Left forelimb (tissue), 1 donor: Measurements from ENCODE around the gene TMTC3.
"Not testable (repeated sequence)": the region's sequence is repeated elsewhere in the genome, so short reads cannot be mapped to it uniquely, and the experiment has no call there.

Experiments
- DNase-seq: peaks from one replicate; pipeline ENCODE4 v3.0.0-alpha.2; 2018; ENCODE audit warnings: low spot score

The TMTC3 gene

DNA sequence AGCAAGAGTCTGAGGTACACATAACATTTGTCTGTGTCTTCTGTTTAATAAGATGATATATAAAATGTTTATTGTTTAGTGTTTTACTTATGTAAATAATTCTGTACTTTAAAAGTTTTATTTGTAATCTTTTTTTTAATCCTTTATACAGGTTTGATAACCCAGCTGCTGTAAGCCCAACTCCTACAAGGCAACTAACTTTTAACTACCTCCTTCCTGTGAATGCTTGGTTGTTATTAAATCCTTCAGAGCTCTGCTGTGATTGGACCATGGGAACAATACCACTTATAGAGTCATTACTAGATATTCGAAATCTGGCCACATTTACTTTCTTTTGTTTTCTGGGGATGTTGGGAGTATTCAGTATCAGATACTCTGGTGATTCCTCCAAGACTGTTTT lies 24.1 kb downstream of the TMTC3 start:
- DNase-seq = no peak

DNA sequence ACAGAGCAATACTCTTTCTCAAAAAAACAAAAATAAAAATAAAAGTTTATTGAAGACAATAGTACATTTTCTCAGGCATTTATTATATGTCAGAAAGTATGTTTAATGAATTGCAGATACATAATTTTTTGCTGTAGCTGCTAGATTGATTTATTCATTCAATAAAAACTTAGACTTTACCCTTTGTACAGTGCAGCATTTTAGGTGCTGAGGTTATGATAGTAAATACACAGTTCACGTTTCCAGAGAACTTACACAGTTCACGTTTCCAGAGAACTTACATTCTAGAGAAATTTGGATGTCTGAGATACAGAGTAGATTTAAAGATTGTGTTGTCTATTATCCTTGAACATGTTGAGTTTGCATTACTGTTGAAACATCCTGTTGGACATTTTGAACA lies 25.3 kb downstream of the TMTC3 start:
- DNase-seq = no peak

DNA sequence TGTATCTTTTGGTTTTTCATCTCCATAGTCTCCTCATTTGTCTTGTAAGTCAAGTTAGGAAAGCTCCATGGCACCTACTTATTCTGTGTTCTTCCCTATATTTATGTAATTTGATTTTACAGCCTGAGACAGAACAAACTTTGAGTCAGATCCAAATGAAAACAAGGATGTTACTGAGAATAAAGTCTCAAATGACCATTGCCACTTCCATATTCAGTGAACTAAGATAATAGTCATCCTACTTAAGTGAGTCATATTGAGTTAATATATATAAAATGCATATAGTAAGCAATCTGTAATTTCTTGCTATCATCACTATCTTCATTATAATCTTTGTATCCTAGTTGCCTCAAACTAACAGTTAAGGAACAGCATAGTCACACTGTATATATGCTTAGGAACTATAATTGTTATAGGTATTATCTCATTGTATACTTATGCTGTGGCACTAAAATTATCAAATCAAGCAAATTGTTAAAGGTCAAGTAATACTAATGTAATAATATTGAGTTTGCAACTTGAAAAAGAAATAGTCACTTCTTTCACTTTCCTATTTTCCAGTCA lies 30.8 kb downstream of the TMTC3 start:
- no peak for DNase-seq

DNA sequence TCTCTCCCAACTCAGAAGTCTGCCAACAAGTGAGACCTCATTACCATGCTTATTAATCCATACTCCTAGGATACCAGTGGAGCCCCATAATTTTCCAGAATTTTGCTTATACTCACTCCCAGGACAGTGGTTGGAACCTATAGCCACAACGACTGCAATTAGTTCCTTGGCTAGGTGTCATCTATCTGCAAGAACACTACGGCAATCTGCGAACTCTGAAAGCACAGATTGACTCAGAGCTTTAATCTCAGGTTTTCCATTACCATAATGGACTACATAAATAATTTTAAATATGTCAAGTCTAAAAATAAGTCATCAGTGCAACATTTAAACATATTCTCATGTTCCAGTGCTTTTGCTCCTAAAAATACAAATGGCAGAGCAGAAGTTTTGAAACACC lies 33.4 kb downstream of the TMTC3 start:
- no peak for DNase-seq

DNA sequence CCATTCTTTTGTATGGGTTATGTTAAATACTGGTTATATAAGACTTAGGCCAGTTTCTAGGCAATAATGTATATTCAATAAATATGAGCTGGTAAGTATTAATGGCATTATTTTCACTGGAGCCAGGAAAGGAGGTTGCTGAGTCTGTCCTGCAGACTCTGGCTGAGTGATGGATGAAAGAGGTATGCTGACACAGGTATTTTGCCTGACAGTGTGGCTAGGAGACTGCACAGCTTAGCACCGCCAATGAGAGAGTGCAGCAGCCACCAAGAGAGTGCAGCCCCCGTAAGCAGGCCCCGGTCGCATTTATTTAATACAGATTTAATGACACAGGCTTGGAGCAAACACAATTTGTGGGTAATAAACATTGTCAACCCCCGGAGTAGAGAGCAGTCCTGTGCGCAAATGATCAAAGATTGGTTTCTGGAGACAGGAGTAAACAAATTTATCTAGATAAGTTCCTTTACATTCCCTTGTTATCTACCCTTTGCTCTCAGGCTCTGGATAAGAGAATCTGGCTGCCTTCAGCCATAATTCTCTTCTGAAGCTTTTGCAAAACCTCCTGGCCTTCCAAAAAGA lies 37.4 kb downstream of the TMTC3 start:
- no peak for DNase-seq

DNA sequence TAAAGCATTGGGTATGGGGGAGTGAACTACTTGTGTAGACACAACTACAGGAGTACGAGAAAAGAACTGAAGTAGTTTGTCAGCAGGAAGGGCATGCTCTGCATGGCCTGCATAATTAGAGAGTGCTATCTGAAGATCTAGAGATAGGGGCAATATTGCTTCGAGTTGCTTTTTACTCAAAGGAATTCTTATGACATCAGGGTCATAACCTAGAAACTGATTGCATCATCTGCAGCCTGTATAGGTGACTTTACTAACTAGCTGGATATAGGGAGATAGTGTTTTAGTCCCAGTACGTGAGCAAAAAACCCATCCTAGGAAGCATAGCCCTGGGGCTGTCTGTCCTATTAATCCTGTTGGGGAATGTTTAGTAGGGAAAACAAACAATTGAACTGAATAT lies 39.8 kb downstream of the TMTC3 start:
- no peak for DNase-seq

DNA sequence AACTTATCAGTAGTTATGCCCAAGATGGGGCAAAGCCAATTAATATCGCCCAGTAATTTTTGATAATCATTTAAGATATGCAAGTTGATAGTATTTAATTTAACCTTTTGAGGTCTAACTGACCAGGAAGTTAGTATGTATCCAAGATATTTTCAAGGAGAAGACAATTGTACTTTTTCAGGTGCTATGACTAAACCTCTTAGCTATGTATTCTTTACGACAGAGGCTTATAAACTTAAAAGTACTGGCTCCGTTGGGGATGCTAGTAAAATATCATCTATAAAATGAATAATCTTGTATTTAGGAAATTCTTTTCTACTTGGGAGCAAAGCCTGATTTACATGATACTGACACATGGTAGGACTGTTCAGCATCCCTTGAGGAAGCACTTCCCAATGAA lies 40.3 kb downstream of the TMTC3 start:
- no peak for DNase-seq

DNA sequence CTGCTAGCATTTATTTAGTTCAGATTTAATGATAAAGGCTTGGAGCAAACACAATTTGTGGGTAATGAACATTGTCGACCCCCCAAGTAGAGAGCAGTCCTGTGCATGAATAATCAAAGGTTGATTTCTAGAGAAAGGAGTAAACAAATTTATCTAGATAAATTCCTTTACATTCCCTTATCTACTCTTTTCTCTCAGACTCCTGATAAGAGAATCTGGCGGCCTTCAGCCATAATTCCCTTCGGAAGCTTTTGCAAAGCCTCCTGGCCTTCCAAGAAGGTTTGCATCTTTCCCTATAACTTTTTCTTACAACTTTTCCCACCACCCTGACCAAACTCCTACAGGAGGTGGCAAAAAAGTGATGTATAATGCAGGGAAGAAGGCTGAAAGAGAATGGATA lies 42.1 kb downstream of the TMTC3 start:
- DNase-seq = no peak

DNA sequence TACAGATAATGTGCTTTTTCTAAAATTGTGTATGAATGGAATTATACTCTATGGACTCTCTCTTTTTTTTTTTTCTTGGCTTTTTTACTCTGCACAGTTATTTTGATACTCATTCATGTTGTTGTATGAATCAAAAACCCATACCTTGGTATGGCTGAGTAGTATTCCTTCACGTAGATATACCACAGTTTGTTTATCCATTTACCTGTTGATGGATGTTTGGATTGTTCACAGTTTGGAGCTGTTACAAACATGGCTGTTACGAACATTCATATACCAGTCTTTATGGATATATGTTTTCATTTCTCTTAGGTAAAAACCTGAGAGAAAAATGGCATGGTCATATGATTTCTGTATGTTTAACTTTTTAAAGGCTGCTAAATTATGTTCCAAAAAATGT lies 43.2 kb downstream of the TMTC3 start:
- no peak for DNase-seq

DNA sequence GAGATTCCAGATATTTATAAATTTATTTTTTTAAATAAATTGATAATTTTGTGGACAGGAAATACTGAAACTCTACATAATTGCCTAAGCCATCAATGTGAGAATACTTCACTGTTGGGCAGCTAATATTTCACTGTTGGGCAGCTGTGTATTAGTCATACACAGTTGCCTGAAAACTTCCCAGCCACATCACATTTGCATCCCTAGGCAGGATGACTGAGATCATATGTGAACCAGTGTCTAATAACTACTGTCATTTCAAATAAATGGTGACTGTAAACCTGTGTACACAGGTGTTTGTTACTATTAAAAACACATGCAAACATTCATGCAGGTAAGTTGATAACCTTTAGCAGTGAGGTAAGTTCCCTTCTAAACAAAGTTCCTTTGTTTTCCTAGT lies 43.9 kb downstream of the TMTC3 start:
- DNase-seq = no peak

DNA sequence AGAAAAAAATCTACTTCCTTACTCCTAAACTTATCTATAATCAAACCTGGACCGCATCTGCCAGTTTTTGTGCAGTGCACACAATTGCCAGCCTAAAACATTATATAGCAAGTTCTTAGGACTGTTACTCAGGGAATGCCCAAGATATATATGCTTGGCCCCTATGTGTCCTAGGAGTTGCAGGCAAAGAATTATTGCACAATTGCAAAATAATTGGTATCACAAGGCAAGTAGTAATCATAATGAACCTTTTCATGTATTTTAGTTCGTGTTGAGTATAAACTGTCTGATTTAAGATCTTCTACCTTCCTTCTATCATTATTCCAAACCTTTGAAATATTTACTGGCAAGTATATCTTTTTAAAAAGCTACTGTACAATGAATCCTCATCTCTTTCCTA lies 45.5 kb downstream of the TMTC3 start:
- no peak for DNase-seq

DNA sequence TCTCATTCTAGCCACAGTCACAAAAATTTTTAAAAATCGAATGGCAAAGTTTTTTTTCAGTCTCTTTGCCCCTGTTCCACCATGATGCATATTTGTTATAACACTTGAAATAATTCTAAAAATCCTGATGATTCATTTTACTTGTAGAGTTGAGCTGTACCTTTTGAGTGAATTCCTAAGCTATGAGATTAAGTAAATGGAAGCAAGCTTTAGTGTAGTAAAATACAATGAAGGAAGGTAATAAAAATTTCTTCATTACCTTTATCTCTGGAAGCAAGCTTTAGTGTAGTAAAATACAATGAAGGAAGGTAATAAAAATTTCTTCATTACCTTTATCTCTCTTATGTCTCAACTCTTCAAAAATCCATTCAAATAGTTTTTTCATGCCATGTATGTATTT lies 46.1 kb downstream of the TMTC3 start:
- no peak for DNase-seq

DNA sequence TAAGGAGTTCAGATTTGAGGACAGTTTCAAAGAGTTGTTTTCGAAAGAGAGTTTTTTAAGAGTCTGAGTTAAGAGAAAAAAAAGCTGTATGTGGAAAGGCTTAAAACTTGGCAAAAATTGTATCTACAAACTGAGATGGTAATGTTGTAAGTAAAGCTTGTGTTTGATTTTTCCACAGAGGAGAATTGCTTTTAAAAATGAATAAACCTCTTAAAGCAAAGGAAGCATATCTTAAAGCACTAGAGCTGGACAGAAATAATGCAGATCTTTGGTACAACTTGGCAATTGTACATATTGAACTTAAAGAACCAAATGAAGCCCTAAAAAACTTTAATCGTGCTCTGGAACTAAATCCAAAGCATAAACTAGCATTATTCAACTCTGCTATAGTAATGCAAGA lies 50.3 kb downstream of the TMTC3 start:
- no peak for DNase-seq

DNA sequence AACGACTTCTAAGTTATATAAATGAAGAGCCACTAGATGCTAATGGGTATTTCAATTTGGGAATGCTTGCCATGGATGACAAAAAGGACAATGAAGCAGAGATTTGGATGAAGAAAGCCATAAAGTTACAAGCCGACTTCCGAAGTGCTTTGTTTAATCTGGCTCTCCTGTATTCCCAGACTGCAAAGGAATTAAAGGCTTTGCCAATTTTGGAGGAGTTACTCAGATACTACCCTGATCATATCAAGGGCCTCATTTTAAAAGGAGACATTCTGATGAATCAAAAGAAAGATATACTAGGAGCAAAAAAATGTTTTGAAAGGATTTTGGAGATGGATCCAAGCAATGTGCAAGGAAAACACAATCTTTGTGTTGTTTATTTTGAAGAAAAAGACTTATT lies 52.8 kb downstream of the TMTC3 start:
- no peak for DNase-seq

DNA sequence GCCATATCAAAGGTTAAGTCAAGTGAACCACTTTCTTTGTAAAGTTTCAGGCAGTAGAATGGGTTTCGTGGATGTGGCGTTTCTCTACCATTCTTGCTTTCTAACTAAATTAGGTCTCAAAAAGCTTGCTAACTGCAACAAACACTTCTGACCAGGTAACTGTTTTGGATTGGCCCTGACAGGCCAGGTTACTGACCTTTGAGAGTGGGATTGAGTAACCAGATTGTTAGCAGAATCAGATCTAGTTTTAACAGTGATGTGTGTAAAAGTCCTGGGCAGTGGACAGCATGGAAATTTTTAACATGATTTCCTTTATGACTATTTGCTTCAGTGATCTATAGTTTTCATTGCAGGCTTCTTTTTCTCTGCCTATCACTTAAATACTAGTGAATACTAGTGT lies 57.9 kb downstream of the TMTC3 start:
- no peak for DNase-seq

DNA sequence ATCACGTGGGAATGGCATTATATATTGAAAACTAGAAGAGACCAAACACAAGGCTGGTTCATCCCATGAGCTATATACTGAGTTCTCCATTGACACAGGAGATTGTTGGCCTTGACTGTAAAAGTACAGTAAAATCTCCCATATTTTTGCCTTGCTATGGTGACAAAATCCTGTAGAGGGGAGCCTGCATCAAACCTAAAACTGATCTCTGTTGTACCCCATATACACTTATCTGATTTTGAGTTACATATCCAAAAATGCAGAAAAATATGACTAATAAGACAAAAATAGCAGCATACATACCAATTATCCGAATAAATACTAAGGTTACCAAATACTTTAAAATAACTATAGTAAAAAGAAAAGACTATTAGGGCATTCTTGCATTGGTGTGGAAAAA lies 60.4 kb downstream of the TMTC3 start:
- no peak for DNase-seq

DNA sequence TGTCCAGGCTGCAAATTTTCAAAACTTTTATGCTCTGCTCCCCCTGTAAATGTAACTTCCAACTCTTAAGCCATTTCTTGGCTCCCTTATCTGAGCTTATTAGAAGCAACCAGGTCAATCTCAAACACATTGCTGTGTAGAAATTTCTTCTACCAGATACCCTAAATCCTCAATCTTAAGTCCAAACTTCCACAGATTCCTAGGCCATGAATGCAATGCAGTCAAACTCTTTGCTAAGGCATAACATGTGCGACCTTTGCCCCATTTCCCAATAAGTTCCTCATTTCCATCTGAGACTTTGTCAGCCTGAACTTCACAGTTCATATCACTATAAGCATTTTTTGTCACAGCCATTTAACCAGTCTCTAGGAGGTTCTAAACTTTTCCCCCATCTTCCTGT lies 64.5 kb downstream of the TMTC3 start:
- no peak for DNase-seq

DNA sequence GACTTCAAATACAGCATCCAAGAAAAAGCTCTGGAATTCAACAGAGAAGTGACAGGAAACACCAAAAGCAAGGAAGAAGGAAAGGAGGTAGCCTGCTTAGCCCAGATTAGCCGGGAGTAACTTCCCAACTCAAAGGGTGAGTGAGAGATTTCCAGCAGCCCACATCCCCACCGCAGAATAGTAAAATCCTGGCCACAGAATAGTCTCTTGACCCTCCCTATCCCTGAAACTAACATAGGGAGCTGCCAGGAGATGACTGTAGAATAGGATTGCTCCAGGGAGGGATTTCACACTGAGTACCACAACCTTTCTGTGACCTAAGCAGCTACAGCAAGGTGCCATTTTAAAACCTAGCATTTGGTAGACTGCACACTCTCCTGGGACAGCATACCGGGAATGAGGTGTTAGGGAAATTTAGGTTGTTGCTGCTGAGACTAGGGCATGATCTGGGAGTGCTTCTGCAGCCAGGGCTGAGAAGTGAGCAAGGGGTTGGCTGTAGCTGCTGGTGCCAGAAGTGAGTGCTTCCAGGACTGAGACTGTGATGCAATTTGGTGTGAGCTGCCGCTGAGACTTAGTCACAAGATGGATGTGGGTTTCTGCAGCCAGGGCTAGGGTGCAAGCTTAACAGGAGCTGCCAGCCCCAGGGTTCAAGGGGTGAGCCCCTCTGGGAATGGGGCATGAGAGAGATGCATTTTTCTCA lies 66.0 kb downstream of the TMTC3 start:
- no peak for DNase-seq

DNA sequence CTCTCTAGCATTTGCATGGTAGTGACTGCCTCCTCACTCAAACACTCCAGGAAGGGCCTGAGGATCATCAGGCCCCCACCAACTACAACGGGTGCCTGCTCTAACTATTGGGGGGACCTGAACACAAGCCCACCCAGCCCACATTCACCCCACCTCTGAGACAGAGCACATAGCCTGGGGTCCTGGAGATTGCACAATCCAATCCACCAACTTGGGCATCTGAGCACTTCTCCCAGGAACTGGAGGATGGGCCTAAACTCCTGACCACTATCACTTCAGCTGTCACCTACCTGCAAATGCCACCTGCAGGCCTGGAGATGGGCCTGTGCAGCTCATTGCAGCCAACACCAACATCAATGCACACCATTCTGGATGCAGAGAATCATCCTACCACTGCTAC lies 66.6 kb downstream of the TMTC3 start:
- DNase-seq = no peak

DNA sequence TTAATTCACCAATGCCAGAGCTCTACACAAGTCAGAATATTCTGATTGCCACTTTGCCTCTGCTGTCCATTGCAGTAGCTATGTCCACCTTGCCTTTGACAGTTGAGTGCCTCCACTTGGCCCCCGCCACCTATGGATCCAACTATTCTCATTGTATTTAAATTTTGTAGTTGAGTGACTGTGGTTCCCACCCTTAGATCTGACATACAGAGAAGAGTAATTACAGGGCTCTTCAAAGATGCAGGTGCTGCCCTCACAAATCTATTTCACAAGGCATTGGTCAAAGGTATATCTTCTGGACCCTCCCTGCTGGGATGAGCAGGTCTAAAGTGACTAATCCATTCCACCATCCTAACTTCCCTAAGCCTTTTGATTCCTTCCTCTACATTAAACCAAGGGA lies 68.2 kb downstream of the TMTC3 start:
- DNase-seq = not testable (repeated sequence)

DNA sequence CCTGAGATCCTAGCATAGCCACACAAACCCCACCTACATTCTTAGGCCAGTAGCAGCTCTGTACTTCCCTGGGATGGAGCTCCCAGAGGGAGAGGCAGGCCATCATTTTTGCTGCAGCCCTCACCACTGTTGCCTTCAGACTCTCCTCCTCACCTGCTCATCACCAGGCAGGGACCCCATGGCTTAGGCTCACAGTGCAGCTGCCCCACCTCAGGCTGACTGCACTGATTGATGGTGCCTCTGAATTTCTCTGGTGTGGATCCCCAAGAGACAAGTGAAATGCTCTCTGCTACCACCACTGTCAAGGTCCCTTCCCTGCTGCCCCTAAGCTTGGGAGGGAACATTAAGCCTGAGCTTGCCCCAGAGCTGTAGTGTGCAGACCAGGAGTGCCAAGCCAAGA lies 76.2 kb downstream of the TMTC3 start:
- DNase-seq = no peak

DNA sequence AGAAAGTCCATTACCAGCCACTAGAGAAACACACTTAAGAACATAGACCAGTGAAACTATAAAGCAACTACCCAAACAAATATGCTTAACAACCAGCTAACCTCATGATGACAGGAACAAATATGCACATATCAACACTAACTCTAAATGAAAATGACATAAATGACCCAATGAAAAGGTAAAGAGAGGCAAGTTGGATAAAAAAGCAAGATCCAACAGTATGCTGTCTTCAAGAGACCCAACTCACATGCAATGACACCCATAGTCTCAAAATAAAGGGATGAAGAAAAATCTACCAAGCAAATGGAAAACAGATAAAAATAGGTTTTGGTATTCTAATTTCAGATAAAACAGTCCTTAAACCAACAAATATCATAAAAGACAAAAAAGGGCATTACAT lies 77.8 kb downstream of the TMTC3 start:
- DNase-seq = no peak

DNA sequence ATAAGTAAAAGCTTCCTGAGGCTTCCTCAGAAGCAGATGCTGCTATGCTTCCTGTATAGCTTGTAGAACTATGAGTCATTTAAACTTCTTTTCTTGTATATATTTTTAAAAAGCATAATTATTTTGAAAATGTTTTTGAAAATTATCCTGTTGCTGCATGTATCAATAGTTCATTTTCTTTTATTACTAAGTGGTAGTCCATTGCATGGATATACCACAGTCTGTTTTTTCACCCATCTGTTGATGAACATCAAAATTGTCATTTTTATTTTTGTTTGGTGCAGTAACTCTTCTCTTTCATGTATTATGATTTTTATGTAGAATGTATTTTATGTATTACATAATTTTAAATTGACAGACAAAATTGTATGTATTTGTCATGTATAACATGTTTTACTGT lies 81.4 kb downstream of the TMTC3 start:
- no peak for DNase-seq

DNA sequence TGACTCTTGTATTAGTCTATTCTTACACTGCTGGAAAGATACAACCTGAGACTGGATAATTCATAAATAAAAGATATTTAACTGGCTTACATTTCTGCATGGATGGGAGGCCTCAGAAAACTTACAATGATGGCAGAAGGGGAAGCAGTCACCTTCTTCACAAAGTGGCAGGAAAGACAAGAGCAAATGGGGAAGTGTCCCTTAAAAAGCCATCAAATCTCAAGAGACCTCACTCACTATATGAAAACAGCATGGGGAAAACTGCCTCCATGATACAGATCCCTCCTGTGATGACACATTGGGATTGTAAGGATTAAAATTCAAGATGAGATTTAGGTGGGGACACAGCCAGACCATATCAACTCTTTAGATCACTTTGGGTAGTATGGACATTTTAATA lies 83.7 kb downstream of the TMTC3 start:
- DNase-seq = no peak
